DMS153 (cell line): Measurements from ENCODE around the gene NRDE2.
A peak's percentile ranks its signal among the peaks of the same experiment; 100 is the strongest.

Experiments
- DNase-seq: peaks from one replicate; lab custom pipeline; 2025; lab: John Stamatoyannopoulos, UW

The NRDE2 gene

GRCh38 chr14:90331497-90332270 lies at the start of gene NRDE2:
TSS of gene NRDE2 (minus strand) at chr14:90331941. CDS start at chr14:90331904, 37 bp downstream.
- peak; percentile 95 for DNase-seq

GRCh38 chr14:90381011-90381786 lies 49.5 kb upstream of the NRDE2 start:
- no peak for DNase-seq

- DNase-seq, result no peak
Observed at GRCh38 chr14:90379106-90379505, 47.4 kb upstream of the NRDE2 start.

- no peak for DNase-seq
Observed at GRCh38 chr14:90378249-90378648, 46.5 kb upstream of the NRDE2 start.

- no peak for DNase-seq
Observed at GRCh38 chr14:90375934-90376333, 44.2 kb upstream of the NRDE2 start.

- DNase-seq, result no peak
Observed at GRCh38 chr14:90374813-90375212, 43.1 kb upstream of the NRDE2 start.

- DNase-seq, result no peak
Observed at GRCh38 chr14:90373887-90374286, 42.1 kb upstream of the NRDE2 start.

GRCh38 chr14:90368946-90369721 lies 37.4 kb upstream of the NRDE2 start:
- DNase-seq, result peak; percentile 6

GRCh38 chr14:90362558-90362896 lies 30.8 kb upstream of the NRDE2 start:
- DNase-seq, result no peak

GRCh38 chr14:90361865-90362557 lies 30.3 kb upstream of the NRDE2 start:
- DNase-seq, result no peak

GRCh38 chr14:90358359-90358758 lies 26.6 kb upstream of the NRDE2 start:
- DNase-seq, result no peak

- DNase-seq, result no peak
Observed at GRCh38 chr14:90356925-90357324, 25.2 kb upstream of the NRDE2 start.

GRCh38 chr14:90355540-90356518 lies 24.1 kb upstream of the NRDE2 start:
- DNase-seq, result no peak

GRCh38 chr14:90354551-90355298 lies 23.0 kb upstream of the NRDE2 start:
- no peak for DNase-seq

GRCh38 chr14:90349739-90350138 lies 18.0 kb upstream of the NRDE2 start:
- DNase-seq, result no peak

GRCh38 chr14:90348270-90348669 lies 16.5 kb upstream of the NRDE2 start:
- DNase-seq, result no peak

- no peak for DNase-seq
Observed at GRCh38 chr14:90345239-90345557, 13.5 kb upstream of the NRDE2 start.

GRCh38 chr14:90344331-90345238 lies 12.8 kb upstream of the NRDE2 start:
- DNase-seq, result no peak

- DNase-seq, result no peak
Observed at GRCh38 chr14:90342327-90342726, 10.6 kb upstream of the NRDE2 start.
